GM12801 (cell line): ENCODE data around the gene HPCAL1.

Experiments used
- TF ChIP-seq, protein P1 (sequence below): IDR thresholded peaks from one replicate; pipeline ENCODE4 v1.5.1; 2011; ENCODE audit warnings: control low read depth; ENCODE audit not compliant: insufficient read length; ENCODE audit errors: extremely low read depth

Gene HPCAL1

GRCh38 chr2:10330700-10331026 lies 28.0 kb downstream of the HPCAL1 start:
- TF ChIP-seq, protein P1, sequence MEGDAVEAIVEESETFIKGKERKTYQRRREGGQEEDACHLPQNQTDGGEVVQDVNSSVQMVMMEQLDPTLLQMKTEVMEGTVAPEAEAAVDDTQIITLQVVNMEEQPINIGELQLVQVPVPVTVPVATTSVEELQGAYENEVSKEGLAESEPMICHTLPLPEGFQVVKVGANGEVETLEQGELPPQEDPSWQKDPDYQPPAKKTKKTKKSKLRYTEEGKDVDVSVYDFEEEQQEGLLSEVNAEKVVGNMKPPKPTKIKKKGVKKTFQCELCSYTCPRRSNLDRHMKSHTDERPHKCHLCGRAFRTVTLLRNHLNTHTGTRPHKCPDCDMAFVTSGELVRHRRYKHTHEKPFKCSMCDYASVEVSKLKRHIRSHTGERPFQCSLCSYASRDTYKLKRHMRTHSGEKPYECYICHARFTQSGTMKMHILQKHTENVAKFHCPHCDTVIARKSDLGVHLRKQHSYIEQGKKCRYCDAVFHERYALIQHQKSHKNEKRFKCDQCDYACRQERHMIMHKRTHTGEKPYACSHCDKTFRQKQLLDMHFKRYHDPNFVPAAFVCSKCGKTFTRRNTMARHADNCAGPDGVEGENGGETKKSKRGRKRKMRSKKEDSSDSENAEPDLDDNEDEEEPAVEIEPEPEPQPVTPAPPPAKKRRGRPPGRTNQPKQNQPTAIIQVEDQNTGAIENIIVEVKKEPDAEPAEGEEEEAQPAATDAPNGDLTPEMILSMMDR: no peak

DNA sequence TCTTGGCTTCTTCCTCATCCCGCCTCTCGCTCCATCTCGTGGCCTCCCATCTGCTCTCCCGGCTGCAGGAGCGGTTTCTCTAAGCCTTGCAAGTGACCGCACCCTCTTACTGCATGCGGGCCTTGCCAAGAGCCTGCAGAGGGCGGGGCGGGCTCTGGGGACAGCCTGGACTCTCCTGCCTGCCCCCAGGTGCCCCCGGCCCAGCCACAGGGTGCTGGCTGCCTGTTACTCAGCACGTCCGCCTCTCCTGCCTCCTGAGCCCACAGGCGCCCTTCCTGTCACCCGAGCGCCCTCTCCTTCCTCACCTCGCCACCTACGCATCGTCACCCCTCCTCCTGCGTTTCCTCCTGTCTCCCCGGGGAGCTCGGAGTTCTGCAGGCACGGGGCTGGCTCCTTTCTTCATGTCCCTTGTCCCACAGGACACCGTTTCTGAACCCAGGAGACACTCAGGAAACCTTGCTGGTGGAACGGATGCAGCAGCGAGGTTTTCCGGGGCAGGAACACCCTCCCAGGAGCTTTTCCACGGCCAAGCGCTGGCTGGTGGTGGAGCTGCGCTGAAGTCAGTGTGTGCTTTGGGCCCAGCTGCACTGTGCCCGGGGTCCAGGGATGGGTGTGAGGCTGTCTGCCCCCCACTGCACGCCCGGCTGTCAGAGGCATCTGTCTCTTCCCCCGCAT lies 28.5 kb downstream of the HPCAL1 start:
- TF ChIP-seq, protein P1: no peak

GRCh38 chr2:10331702-10332401 lies 29.1 kb downstream of the HPCAL1 start:
- TF ChIP-seq, protein P1: no peak

GRCh38 chr2:10332402-10333246 lies 29.9 kb downstream of the HPCAL1 start:
- TF ChIP-seq, protein P1: no peak

GRCh38 chr2:10333247-10333613 lies 30.5 kb downstream of the HPCAL1 start:
- TF ChIP-seq, protein P1: no peak

- TF ChIP-seq, protein P1: no peak
Observed at GRCh38 chr2:10333966-10334365, 31.3 kb downstream of the HPCAL1 start.
